H7 (cell line): ENCODE measurements around the gene RFPL3. TPM values are rescaled to one million over a fixed set of nuclear protein-coding genes. Genes with fewer than 3 reads are reported as not detected.
"Not testable (repeated sequence)": the region's sequence is repeated elsewhere in the genome, so short reads cannot be mapped to it uniquely, and the experiment has no call there.

Experiments used
- DNase-seq: peaks from one replicate; pipeline ENCODE4 v3.0.0; 2012
- H3K27me3 ChIP-seq: 2 replicates; pipeline ENCODE4 v1.6.0; 2011; ENCODE audit warnings: mild to moderate bottlenecking, low read length; ENCODE audit not compliant: control insufficient read depth, insufficient read depth
- H3K36me3 ChIP-seq: replicated peaks from 2 replicates; pipeline ENCODE4 v1.5.1; 2011; ENCODE audit warnings: low read length; ENCODE audit not compliant: control insufficient read depth, insufficient read depth
- H3K4me3 ChIP-seq: 2 replicates; pipeline ENCODE4 v1.5.1; 2011; ENCODE audit warnings: low read depth, mild to moderate bottlenecking, control low read depth, low read length, moderate library complexity; ENCODE audit not compliant: insufficient read depth
- total RNA-seq: library from RNA; depleted of rRNA; stranded (reverse); fragments of >200 nt; shearing (Covaris generic); gene quantifications from 2 replicates; pipeline ENCODE4 v1.2.3, GENCODE V29; 2014; rRNA removed

RFPL3 gene
- not detected in 2 replicates for total RNA-seq

GRCh38 chr22:32357567-32357966 is at the start of gene RFPL3:
Gene RFPL3, plus strand, starts transcription at chr22:32357867. Its CDS starts 205 bp downstream, at chr22:32358072.
- not testable (repeated sequence) for DNase-seq, H3K4me3 ChIP-seq, H3K36me3 ChIP-seq, H3K27me3 ChIP-seq

GRCh38 chr22:32308191-32308590 is 49.5 kb upstream of the RFPL3 start:
- DNase-seq: no peak

DNA sequence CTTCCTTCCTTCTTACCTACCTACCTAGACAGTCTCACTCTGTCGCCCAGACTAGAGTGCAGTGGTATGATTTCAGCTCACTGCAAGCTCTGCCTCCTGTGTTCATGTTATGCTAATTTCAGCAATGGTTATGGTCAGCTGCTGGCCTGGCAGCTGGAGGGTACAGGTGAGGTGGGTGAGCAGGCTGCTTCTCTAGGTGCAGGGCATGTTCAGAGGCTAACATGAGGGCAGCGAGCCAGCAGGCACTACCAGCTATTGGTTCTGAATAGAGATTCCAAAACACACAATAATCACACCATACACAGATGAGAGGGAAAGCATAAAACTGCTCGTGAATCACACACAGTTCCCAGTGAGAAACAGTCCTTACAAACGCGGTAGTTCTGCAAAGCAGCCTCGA is 48.7 kb upstream of the RFPL3 start:
- Histone ChIP-seq H3K4me3 (no peak overlapping the region), H3K36me3 (no peaks in the 10 kb centered on the region), H3K27me3 (no peaks in the 10 kb centered on the region)
- DNase-seq: no peak

More at GRCh38 chr22:32308191-32308590, 49.5 kb upstream of the RFPL3 start:
- Histone ChIP-seq H3K4me3 (no peak overlapping the region), H3K27me3 (no peaks in the 10 kb centered on the region), H3K36me3 (no peaks in the 10 kb centered on the region)

- Histone ChIP-seq H3K27me3 (no peaks in the 10 kb centered on the region), H3K36me3 (no peaks in the 10 kb centered on the region), H3K4me3 (no peak overlapping the region)
- peak; percentile 68 for DNase-seq
Measured at GRCh38 chr22:32309585-32310251, 47.9 kb upstream of the RFPL3 start.

DNA sequence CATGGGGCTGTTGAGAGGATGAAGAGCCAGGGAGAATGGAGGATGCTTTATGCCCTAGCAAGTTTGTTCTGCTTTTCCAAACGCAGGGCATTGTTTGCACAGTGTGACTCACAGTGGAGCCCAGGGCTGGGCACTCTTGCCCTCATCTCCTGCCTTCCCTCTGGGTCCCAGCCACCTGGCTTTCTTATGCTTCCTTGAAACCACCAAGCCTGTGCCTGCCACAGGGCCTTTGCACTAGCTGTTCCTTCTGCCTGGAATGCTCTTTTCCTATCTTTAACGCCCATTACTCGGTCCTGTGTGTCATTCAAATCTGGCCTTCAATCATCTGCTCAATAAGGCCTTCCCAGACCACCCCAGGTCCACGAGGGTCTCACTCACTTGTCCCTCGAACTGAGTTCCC is 46.9 kb upstream of the RFPL3 start:
- Histone ChIP-seq H3K27me3 (no peaks in the 10 kb centered on the region), H3K36me3 (no peaks in the 10 kb centered on the region), H3K4me3 (no peak overlapping the region)
- DNase-seq: no peak

DNA sequence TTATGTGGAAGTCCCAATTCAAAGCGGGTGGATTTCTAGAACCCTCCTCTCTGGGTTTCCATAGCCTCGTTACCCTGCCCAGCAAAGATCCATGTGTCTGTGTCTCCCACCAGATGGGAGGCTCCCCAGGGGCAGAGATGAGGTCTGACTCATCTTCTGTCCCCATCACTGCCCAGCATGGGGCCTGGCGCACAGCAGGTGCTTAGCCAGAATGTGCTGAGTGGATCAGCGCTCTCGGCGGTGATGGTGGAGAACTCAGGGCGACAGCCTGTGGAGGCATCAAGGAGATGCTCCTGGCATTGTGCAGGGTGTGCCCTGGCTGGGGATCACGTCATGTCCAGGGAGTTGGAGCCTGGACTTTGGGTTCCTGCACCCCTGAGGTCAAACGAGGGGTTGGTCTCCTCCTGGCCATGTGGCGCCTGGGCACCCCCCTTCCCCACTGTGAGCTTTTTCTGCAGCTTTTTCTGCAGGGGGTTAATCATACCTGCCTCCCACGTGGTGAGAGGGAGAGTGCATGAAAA is 46.1 kb upstream of the RFPL3 start:
- DNase-seq: no peak
- no peaks in the 10 kb centered on the region for H3K27me3 ChIP-seq
- no peak overlapping the region for H3K4me3 ChIP-seq
- no peaks in the 10 kb centered on the region for H3K36me3 ChIP-seq

- DNase-seq: no peak
- no peaks in the 10 kb centered on the region for H3K36me3 ChIP-seq
- no peaks in the 10 kb centered on the region for H3K27me3 ChIP-seq
Measured at GRCh38 chr22:32312748-32313147, 44.9 kb upstream of the RFPL3 start.

DNA sequence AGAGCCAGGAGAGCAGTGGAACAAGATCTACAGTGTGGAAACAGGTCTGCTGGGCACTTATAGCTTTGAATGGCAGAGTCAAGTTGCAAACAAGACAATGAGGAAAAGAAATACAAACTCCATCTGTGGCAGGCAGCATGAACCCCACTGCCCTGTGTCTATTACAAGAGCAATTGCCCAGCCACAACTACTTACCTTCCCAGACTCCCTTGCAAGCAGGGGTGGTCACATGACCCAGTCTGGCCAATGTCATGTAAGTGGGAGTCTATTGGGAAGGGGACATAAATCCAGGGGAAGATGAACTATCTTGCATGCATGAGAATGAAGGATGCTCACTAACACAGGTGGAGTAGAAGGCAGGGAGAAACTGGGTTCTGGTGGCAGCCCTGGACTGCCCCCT is 44.1 kb upstream of the RFPL3 start:
- Histone ChIP-seq H3K27me3 (no peaks in the 10 kb centered on the region), H3K4me3 (no peak overlapping the region), H3K36me3 (no peaks in the 10 kb centered on the region)
- DNase-seq: no peak

More at GRCh38 chr22:32312748-32313147, 44.9 kb upstream of the RFPL3 start:
- no peak overlapping the region for H3K4me3 ChIP-seq

GRCh38 chr22:32317524-32317923 is 40.1 kb upstream of the RFPL3 start:
- H3K36me3 ChIP-seq: no peaks in the 10 kb centered on the region
- no peaks in the 10 kb centered on the region for H3K27me3 ChIP-seq
- H3K4me3 ChIP-seq: no peak overlapping the region
- no peak for DNase-seq

DNA sequence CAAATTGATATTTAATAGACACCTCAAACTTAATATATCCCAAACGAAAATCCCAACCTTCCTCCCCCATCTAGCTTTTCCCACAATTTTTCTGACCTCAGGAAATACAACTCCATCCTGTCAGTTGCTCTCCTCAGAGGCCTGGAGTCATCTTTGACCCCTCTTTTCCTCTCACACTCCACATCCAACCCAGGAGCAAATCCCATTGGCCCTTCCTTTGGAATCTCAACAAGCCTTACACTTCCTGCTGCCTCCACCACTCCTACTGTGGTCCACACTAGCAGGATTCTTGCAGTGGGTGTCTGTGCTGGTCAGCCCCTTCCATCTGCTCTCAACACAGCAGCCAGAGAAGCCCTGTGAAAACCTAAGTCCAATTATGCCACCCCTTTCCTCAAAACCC is 39.3 kb upstream of the RFPL3 start:
- no peak overlapping the region for H3K4me3 ChIP-seq
- no peak for DNase-seq

GRCh38 chr22:32319861-32320406 is 37.7 kb upstream of the RFPL3 start:
- peak; percentile 21 for DNase-seq
- H3K36me3 ChIP-seq: no peaks in the 10 kb centered on the region
- H3K27me3 ChIP-seq: no peaks in the 10 kb centered on the region
- H3K4me3 ChIP-seq: no peak overlapping the region

More for the DNA sequence above, 39.3 kb upstream of the RFPL3 start:
- no peaks in the 10 kb centered on the region for H3K27me3 ChIP-seq
- H3K36me3 ChIP-seq: no peaks in the 10 kb centered on the region

GRCh38 chr22:32322986-32323385 is 34.7 kb upstream of the RFPL3 start:
- H3K4me3 ChIP-seq: no peak overlapping the region
- no peaks in the 10 kb centered on the region for H3K27me3 ChIP-seq
- H3K36me3 ChIP-seq: no peaks in the 10 kb centered on the region
- DNase-seq: no peak

DNA sequence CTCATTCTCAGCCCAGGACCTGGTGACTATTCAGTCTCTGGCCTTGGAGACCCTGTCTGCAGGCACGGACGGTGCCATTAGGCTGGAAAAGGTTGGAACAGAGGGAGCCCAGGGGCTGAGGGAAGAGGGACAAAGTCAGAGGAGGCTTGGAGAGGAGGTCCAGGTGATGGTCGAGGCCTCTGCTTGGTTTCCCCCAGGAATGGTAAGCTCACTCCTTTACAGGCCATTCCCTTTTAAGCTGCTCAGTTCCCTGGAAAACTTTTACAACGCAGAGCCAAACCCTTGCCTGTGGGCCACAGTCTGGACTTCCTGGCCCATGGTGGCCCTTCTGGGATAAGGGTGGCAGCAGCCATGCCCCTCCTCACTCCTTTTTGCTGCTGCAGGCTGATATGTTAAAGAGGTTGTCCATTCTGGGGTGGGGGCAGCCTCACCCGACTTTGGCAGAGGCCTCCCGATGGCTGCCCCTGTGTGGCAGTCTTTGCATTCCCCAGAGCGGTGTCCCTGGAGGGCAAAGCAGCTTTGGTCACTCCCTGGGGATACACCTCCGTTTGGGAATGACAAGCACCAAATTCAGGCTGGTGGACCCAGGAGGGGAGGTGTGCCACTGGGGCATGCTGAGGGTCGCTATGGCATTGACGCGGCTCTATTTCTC is 34.0 kb upstream of the RFPL3 start:
- Histone ChIP-seq H3K4me3 (no peak overlapping the region), H3K36me3 (no peaks in the 10 kb centered on the region), H3K27me3 (no peaks in the 10 kb centered on the region)
- DNase-seq: no peak

GRCh38 chr22:32324505-32325415 is 32.9 kb upstream of the RFPL3 start:
- no peaks in the 10 kb centered on the region for H3K36me3 ChIP-seq
- no peak overlapping the region for H3K4me3 ChIP-seq
- no peaks in the 10 kb centered on the region for H3K27me3 ChIP-seq
- no peak for DNase-seq
